ENCODE data around the gene TMEM106C.

The TMEM106C gene

DNA sequence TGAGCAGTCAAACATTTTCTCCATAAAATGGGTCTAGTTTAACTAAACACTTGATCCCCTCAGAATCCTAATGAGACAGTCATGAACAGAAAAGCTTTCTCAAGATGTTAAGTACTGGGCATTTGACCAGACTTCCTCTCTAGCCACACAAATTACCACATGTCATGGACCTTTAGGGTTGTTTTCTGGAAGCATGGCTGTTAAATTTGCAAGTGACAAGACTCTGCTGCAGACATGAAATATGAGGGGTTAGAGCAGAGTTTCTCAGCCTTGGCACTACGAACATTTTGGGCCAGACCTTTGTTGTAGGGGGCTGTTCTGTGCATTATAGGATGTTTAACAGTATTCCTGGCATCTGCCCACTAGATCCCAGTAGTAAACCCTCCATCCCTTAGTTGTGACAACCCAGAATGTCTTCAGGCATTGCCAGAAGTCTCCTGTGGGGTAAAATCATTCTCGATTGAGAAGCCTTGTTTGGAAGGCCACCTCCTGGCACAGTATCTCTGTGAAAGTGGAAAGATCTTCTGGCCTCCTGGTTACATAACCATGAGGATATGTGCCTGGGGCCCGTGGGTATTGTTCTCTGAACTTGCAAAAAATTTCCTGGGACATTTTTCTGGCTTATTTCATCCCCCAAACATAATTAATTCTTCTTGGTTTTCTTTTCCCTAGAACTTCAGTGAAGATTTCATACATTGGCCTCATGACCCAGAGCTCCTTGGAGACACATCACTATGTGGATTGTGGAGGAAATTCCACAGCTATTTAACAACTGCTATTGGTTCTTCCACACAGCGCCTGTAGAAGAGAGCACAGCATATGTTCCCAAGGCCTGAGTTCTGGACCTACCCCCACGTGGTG is 4.3 kb downstream of the TMEM106C start:
- Histone ChIP-seq H3K4me1 (ENCODE audit: control insufficient read depth in 1 of 2, insufficient read depth in 2 of 2, low read length in 2 of 2) (peaks cover 21 to 27% of the 10 kb centered on the region in 2 donors), H3K9ac (ENCODE audit: low read depth in 1 of 2, low read length in 2 of 2) (no peak overlapping the region), H3K36me3 (ENCODE audit: control insufficient read depth in 1 of 2, insufficient read depth in 2 of 2, low read length in 2 of 2) (peaks cover 12 to 28% of the 10 kb centered on the region in 2 donors), H3K9me3 (ENCODE audit: control insufficient read depth in 1 of 2, low read length in 2 of 2) (no peaks in the 10 kb centered on the region), H3K4me3 (ENCODE audit: low read depth in 1 of 2, low read length in 2 of 2) (no peak overlapping the region), H3K27me3 (ENCODE audit: control insufficient read depth in 1 of 2, insufficient read depth in 2 of 2, low read length in 2 of 2) (no peaks in the 10 kb centered on the region), H3K27ac (ENCODE audit: low read depth, low read length) (no peak overlapping the region)

GRCh38 chr12:47969845-47970244 is 6.4 kb downstream of the TMEM106C start:
- peaks cover 11 to 13% of the 10 kb centered on the region in 2 donors for H3K4me1 ChIP-seq (ENCODE audit: control insufficient read depth in 1 of 2, insufficient read depth in 2 of 2, low read length in 2 of 2)
- no peaks in the 10 kb centered on the region for H3K27me3 ChIP-seq (ENCODE audit: control insufficient read depth in 1 of 2, insufficient read depth in 2 of 2, low read length in 2 of 2)
- H3K9me3 ChIP-seq (ENCODE audit: control insufficient read depth in 1 of 2, low read length in 2 of 2) = no peaks in the 10 kb centered on the region
- no peak overlapping the region for H3K27ac ChIP-seq (ENCODE audit: low read depth, low read length)
- no peak overlapping the region for H3K4me3 ChIP-seq (ENCODE audit: low read depth in 1 of 2, low read length in 2 of 2)
- peaks cover 12 to 28% of the 10 kb centered on the region in 2 donors for H3K36me3 ChIP-seq (ENCODE audit: control insufficient read depth in 1 of 2, insufficient read depth in 2 of 2, low read length in 2 of 2)
- no peak overlapping the region for H3K9ac ChIP-seq (ENCODE audit: low read depth in 1 of 2, low read length in 2 of 2)

GRCh38 chr12:47970843-47971242 is 7.4 kb downstream of the TMEM106C start:
- Histone ChIP-seq H3K9ac (ENCODE audit: low read depth in 1 of 2, low read length in 2 of 2) (no peak overlapping the region), H3K9me3 (ENCODE audit: control insufficient read depth in 1 of 2, low read length in 2 of 2) (no peaks in the 10 kb centered on the region), H3K4me3 (ENCODE audit: low read depth in 1 of 2, low read length in 2 of 2) (no peak overlapping the region), H3K36me3 (ENCODE audit: control insufficient read depth in 1 of 2, insufficient read depth in 2 of 2, low read length in 2 of 2) (peaks cover 12 to 27% of the 10 kb centered on the region in 2 donors), H3K27ac (ENCODE audit: low read depth, low read length) (no peak overlapping the region), H3K4me1 (ENCODE audit: control insufficient read depth in 1 of 2, insufficient read depth in 2 of 2, low read length in 2 of 2) (peaks cover 2 to 3% of the 10 kb centered on the region in 2 donors), H3K27me3 (ENCODE audit: control insufficient read depth in 1 of 2, insufficient read depth in 2 of 2, low read length in 2 of 2) (no peaks in the 10 kb centered on the region)

DNA sequence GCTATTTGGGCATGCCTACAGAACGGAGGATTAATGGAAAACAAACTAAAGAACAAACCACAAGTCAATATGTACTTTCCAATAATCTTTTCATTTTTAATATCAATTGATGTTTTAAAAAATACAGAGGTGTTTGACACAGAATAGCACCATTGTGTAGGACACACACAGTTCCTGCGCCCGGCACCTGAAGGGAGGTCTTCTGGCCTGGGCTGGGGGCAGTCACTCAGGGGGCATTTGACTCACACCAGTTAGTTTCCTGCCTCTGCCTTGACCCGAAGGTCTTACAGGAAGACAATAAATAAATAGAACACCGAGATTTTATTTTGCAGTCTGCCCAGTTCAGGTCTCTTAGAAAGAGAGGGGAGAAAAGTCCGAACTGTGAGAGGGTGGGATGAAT is 9.5 kb downstream of the TMEM106C start:
- no peak overlapping the region for H3K9ac ChIP-seq (ENCODE audit: low read depth in 1 of 2, low read length in 2 of 2)
- no peaks in the 10 kb centered on the region for H3K9me3 ChIP-seq (ENCODE audit: control insufficient read depth in 1 of 2, low read length in 2 of 2)
- no peaks in the 10 kb centered on the region for H3K4me1 ChIP-seq (ENCODE audit: control insufficient read depth in 1 of 2, insufficient read depth in 2 of 2, low read length in 2 of 2)
- H3K4me3 ChIP-seq (ENCODE audit: low read depth in 1 of 2, low read length in 2 of 2) = no peak overlapping the region
- H3K27me3 ChIP-seq (ENCODE audit: control insufficient read depth in 1 of 2, insufficient read depth in 2 of 2, low read length in 2 of 2) = no peaks in the 10 kb centered on the region
- H3K27ac ChIP-seq (ENCODE audit: low read depth, low read length) = no peak overlapping the region
- peaks cover 6 to 16% of the 10 kb centered on the region in 2 donors for H3K36me3 ChIP-seq (ENCODE audit: control insufficient read depth in 1 of 2, insufficient read depth in 2 of 2, low read length in 2 of 2)

DNA sequence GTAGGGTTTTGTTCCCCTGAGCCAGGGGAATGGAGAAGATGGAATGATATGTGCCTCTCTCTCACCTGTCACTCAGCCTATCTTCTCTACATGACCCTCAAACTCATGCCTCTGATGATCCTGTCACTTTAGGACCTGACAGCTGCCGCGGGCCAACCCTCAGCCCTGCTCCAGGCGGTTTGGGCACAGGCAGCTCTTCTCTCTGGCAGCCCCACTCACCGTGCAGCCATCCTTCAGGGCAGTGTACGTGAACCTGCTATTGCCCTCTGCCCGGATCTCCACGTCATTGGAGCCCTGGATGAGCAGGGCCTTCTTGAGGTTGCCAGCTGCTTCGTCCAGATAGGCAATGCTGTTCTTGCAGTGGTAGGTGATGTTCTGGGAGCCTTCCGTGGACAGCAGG is 10.5 kb downstream of the TMEM106C start:
- Histone ChIP-seq H3K36me3 (ENCODE audit: control insufficient read depth in 1 of 2, insufficient read depth in 2 of 2, low read length in 2 of 2) (peaks cover 0 to 6% of the 10 kb centered on the region in 2 donors), H3K4me1 (ENCODE audit: control insufficient read depth in 1 of 2, insufficient read depth in 2 of 2, low read length in 2 of 2) (no peaks in the 10 kb centered on the region), H3K4me3 (ENCODE audit: low read depth in 1 of 2, low read length in 2 of 2) (no peak overlapping the region), H3K27ac (ENCODE audit: low read depth, low read length) (no peak overlapping the region), H3K27me3 (ENCODE audit: control insufficient read depth in 1 of 2, insufficient read depth in 2 of 2, low read length in 2 of 2) (no peaks in the 10 kb centered on the region), H3K9me3 (ENCODE audit: control insufficient read depth in 1 of 2, low read length in 2 of 2) (no peaks in the 10 kb centered on the region), H3K9ac (ENCODE audit: low read depth in 1 of 2, low read length in 2 of 2) (no peak overlapping the region)

DNA sequence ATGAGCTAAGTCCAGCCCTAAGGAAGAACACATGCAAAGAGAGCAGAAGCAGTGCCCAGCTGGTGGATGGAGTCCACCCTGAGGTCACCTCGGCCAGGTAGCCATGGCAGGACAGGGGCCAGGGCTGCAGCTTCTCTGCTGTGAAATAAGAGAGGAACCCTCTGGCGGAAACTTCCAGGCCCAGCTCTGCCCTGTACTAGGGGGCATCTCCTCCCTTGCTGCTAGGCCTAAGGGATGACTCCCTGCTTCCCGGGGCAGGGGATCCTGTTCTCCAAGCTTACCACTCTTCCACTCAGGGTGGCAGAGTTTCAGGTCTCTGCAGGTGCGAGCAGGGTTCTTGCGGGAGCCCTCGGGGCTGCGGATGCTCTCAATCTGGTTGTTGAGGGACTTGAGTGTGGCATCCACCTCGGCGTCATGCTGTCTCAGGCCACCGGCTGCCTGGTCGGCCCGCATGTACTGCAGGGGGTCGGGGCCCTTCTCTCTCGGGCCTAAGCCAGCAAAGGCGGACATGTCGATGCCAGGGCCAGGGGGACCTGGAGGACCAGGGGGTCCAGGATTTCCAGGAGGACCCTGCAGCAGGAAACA is 11.7 kb downstream of the TMEM106C start:
- Histone ChIP-seq H3K9ac (ENCODE audit: low read depth in 1 of 2, low read length in 2 of 2) (no peak overlapping the region), H3K9me3 (ENCODE audit: control insufficient read depth in 1 of 2, low read length in 2 of 2) (no peaks in the 10 kb centered on the region), H3K4me3 (ENCODE audit: low read depth in 1 of 2, low read length in 2 of 2) (no peak overlapping the region), H3K36me3 (ENCODE audit: control insufficient read depth in 1 of 2, insufficient read depth in 2 of 2, low read length in 2 of 2) (no peaks in the 10 kb centered on the region), H3K27ac (ENCODE audit: low read depth, low read length) (no peak overlapping the region), H3K27me3 (ENCODE audit: control insufficient read depth in 1 of 2, insufficient read depth in 2 of 2, low read length in 2 of 2) (no peaks in the 10 kb centered on the region), H3K4me1 (ENCODE audit: control insufficient read depth in 1 of 2, insufficient read depth in 2 of 2, low read length in 2 of 2) (no peaks in the 10 kb centered on the region)

GRCh38 chr12:47975816-47976215 is 12.4 kb downstream of the TMEM106C start:
- no peak overlapping the region for H3K9ac ChIP-seq (ENCODE audit: low read depth in 1 of 2, low read length in 2 of 2)
- H3K4me3 ChIP-seq (ENCODE audit: low read depth in 1 of 2, low read length in 2 of 2) = no peak overlapping the region
- H3K27ac ChIP-seq (ENCODE audit: low read depth, low read length) = no peak overlapping the region
- no peaks in the 10 kb centered on the region for H3K36me3 ChIP-seq (ENCODE audit: control insufficient read depth in 1 of 2, insufficient read depth in 2 of 2, low read length in 2 of 2)
- H3K27me3 ChIP-seq (ENCODE audit: control insufficient read depth in 1 of 2, insufficient read depth in 2 of 2, low read length in 2 of 2) = no peaks in the 10 kb centered on the region
- H3K4me1 ChIP-seq (ENCODE audit: control insufficient read depth in 1 of 2, insufficient read depth in 2 of 2, low read length in 2 of 2) = peaks cover 0 to under 1% of the 10 kb centered on the region in 2 donors
- H3K9me3 ChIP-seq (ENCODE audit: control insufficient read depth in 1 of 2, low read length in 2 of 2) = no peaks in the 10 kb centered on the region

DNA sequence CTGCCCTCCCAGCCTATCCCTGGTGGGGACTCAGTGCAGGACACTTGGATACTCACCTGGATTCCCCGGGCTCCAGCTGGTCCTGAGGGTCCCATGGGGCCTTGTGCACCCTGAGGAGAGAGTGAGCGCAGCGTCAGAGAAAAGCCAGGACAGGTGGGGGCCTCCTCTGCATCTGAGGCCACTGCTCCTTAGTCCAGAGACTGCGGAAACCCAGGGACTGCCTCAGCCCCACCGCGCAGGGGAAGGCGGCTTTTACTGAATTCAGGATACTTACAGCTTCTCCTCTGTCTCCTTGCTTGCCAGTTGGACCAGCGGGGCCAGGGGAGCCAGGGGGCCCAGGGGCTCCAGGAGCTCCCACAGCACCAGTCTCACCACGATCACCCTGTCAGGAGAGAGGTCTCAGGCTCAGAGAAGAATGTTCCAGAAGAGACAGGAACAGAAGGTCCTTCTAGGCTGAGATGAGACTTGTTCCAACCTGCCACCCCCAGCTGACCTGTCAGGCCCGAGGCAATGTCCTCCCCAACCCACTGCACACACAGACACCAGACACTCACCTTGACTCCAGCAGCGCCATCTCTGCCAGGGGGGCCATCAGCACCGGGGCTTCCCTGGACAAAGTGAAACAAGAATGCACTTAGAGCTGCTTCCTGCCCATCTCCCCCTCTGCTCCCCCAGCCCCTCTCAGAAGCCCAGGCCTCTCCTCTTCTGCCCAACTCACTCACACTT is 13.8 kb downstream of the TMEM106C start:
- Histone ChIP-seq H3K9me3 (ENCODE audit: control insufficient read depth in 1 of 2, low read length in 2 of 2) (no peaks in the 10 kb centered on the region), H3K36me3 (ENCODE audit: control insufficient read depth in 1 of 2, insufficient read depth in 2 of 2, low read length in 2 of 2) (no peaks in the 10 kb centered on the region), H3K4me1 (ENCODE audit: control insufficient read depth in 1 of 2, insufficient read depth in 2 of 2, low read length in 2 of 2) (peaks cover 9 to 11% of the 10 kb centered on the region in 2 donors), H3K27ac (ENCODE audit: low read depth, low read length) (no peak overlapping the region), H3K9ac (ENCODE audit: low read depth in 1 of 2, low read length in 2 of 2) (no peak overlapping the region), H3K4me3 (ENCODE audit: low read depth in 1 of 2, low read length in 2 of 2) (no peak overlapping the region), H3K27me3 (ENCODE audit: control insufficient read depth in 1 of 2, insufficient read depth in 2 of 2, low read length in 2 of 2) (no peaks in the 10 kb centered on the region)

- Histone ChIP-seq H3K9me3 (ENCODE audit: control insufficient read depth in 1 of 2, low read length in 2 of 2) (no peaks in the 10 kb centered on the region), H3K27me3 (ENCODE audit: control insufficient read depth in 1 of 2, insufficient read depth in 2 of 2, low read length in 2 of 2) (no peaks in the 10 kb centered on the region), H3K36me3 (ENCODE audit: control insufficient read depth in 1 of 2, insufficient read depth in 2 of 2, low read length in 2 of 2) (no peaks in the 10 kb centered on the region), H3K27ac (ENCODE audit: low read depth, low read length) (no peak overlapping the region), H3K4me3 (ENCODE audit: low read depth in 1 of 2, low read length in 2 of 2) (no peak overlapping the region), H3K4me1 (ENCODE audit: control insufficient read depth in 1 of 2, insufficient read depth in 2 of 2, low read length in 2 of 2) (peaks cover 9 to 11% of the 10 kb centered on the region in 2 donors), H3K9ac (ENCODE audit: low read depth in 1 of 2, low read length in 2 of 2) (no peak overlapping the region)
These were observed 14.6 kb downstream of the TMEM106C start for GRCh38 chr12:47977772-47978597.
